Retina (tissue), 1 donor: ENCODE measurements around the gene PPP1R13L.

Experiments
- DNase-seq: peaks from one replicate; pipeline ENCODE4 v3.0.0-alpha.2; 2016

The PPP1R13L gene

GRCh38 chr19:45364696-45365095, 40.2 kb downstream of the PPP1R13L start:
- no peak for DNase-seq

DNA sequence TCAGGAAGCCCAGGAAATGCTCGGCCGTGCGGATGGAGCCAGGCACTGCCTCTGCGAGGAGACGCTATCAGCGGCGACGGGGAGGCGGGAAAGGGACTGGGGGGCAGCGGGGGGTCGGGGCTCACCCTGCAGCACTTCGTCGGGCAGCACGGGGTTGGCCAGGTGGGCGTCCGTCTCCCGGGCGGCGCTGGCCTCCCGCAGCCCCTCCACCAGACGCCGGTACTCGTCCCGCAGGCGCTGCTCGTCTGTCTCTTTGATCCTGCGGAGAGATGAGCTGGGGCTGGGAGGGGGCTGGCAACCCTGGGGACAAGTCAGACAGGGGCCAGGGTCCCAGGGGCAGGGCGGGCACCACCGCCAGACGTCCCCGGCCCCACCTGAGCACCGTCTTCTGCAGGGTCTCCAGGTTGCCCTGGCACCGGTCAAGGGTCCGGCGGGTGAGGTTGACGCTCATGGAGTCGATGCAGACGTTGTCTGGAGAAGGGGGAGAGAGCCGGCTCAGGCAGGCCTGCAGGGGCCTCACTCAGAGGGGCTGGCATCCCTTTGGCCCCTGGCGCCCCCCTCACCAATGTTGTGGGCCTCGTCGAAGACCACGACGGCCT, 40.9 kb downstream of the PPP1R13L start:
- no peak for DNase-seq

- DNase-seq: no peak
Observed at GRCh38 chr19:45362291-45362690, 42.6 kb downstream of the PPP1R13L start.

GRCh38 chr19:45361608-45362007, 43.3 kb downstream of the PPP1R13L start:
- no peak for DNase-seq

- no peak for DNase-seq
Observed at GRCh38 chr19:45358213-45358792, 46.6 kb downstream of the PPP1R13L start.

DNA sequence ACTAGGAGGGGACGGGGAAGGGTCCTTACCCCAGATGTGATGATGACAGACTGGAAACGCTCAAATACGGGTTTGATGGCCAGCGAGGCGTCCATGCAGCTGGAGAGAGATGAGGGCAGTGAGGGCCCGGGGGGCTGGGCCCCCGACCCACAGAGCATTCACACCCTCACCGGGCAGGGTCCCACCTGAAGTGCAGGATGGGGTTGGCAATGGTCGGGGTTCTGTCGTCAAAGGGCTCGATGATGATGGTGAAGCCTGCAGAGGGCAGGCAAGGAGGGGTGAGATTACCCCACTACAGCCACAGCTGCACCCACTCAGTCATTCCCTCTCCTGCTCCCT, 47.5 kb downstream of the PPP1R13L start:
- DNase-seq: no peak

GRCh38 chr19:45356760-45357444, 48.0 kb downstream of the PPP1R13L start:
- no peak for DNase-seq

- no peak for DNase-seq
Observed at GRCh38 chr19:45355910-45356309, 49.0 kb downstream of the PPP1R13L start.

- DNase-seq: no peak
Observed at GRCh38 chr19:45355402-45355801, 49.5 kb downstream of the PPP1R13L start.

GRCh38 chr19:45354241-45354842, 50.5 kb downstream of the PPP1R13L start:
- DNase-seq: no peak

DNA sequence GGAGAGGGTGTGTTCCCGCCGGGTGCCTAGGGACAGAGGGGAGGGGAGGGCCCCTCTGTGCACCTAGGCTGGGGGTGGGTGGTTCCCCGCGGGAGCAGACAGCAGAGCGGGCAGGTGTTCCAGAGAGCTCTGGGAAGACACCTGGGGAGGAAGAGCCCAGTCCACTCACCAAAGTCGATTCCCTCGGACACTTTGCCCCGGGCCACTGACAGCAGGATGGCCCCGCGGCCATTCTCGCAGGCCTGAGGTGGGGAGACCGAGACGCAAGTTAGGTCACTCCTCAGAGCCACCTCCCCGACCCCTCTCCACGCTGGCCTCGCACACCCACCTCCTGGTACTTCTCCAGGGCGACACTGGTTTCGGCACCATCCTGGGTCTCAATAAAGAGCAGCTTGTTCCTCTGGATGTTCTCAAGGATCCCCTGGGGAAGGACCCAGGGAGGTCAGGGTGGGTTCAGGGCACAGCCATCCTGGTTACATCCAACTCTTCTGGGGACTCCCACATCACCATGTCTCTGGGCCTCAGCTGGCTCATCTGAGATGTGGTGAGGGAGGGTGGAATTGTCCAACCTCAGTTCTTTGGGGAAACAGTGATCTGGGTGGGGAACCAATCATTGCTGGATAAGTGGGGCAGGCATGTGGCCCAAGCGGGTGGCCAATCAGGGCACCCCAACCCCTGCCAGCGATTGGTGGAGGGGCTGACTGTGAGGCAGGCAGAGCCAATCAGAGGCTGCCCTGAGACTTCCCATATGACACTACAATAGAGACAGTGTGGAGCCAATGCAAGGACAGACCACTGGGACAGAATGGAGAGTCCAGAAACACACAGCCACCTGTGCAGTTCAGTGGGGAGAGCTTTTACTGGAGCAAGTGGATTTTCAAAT, 51.7 kb downstream of the PPP1R13L start:
- DNase-seq: no peak

- no peak for DNase-seq
Observed at GRCh38 chr19:45352471-45352870, 52.4 kb downstream of the PPP1R13L start.

DNA sequence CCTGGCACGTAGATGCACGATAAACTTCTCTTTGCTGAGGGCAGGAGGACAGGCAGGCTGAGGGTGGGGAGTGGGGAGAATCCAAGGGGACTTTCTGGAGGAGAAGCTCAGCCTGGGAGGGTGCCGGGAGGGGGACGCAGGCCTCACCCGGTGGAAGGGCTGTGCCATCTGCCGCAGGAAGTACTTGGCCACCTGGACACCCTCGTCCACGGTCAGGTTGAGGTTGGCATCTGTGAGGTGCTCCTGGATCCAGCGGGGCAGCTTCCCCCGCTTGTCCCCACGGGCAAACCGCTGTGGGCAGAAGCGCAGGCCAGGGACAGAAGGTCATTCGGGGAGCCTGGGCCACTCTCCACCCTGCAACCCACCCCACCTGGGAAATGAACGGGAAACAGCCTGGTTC, 52.8 kb downstream of the PPP1R13L start:
- DNase-seq: no peak

DNA sequence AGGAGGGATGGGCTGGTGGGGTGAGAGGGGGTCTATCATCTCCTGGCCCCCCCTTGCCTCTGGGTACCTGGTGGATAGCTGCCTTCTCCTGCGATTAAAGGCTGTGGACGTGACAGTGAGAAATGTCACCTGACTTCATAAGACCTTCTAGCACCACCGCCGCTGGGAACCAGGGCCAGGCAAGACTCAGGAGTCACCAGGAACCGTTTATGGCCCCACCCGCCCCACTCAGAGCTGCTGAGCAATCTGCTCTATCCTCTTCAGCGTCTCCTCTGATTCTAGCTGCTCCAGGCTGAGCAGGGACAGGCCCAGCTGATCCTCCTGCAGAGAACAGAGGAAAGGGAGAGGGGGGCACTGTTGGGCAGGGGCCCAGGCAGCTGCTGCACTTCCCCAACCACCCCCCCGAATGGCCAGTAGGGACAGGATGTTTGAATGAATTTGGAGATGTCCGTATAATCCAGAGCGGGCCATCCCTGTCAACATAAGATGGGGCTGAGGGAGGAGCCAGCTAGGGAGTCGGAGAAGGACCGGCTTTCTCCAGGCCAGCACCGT, 53.4 kb downstream of the PPP1R13L start:
- no peak for DNase-seq

GRCh38 chr19:45350477-45351058, 54.3 kb downstream of the PPP1R13L start:
- DNase-seq: no peak

- no peak for DNase-seq
Observed at GRCh38 chr19:45349430-45349941, 55.4 kb downstream of the PPP1R13L start.

DNA sequence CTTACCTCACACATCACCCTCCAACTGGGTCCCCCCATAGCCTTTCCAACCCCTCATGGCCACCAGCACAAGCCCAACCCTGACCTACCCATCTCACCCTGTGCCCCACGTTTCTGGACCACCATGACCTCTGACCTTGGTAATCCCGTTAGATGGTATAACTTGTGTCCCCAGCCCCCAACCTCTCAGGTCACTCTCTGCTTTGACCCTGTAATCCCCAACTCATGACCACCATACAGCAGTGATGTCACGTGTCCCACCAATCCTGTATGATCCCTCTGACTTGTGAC, 55.8 kb downstream of the PPP1R13L start:
- no peak for DNase-seq

GRCh38 chr19:45348367-45349125, 56.3 kb downstream of the PPP1R13L start:
- no peak for DNase-seq

DNA sequence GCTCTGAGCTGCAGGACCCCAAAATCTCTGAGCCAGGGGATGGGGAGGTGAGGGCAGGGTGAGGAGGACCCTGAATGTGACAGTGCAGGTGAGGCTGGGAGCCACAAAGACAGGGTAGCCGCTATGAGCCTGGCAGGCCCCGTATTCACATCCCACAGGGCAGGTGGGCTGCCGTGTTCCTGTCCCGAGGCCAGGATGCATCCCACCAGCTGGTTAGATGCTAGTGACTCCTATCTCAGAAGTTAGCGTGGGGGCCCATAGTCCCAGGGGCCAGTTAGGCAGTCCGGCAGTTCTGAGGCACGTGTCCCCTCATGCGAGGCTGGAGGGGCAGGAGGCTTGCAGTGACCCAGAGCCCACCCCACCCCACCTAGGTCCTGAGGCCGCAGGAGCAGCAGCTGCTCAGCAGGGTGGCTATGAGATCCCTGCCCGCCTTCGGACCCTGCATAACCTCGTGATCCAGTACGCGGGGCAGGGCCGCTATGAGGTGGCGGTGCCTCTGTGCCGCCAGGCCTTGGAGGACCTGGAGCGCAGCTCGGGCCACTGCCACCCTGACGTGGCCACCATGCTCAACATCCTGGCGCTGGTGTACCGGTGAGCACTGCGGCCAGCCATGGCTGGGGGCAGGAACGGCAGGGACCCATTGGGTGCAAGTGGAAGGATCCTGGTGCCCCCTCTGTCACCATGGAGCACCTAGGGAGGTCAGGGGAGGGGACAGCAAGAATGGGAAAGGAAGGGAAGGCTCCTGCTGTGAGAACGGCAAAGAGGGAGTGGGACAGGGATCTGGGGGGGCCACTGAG, 57.1 kb downstream of the PPP1R13L start:
- DNase-seq: no peak

GRCh38 chr19:45346449-45346848, 58.4 kb downstream of the PPP1R13L start:
- no peak for DNase-seq

DNA sequence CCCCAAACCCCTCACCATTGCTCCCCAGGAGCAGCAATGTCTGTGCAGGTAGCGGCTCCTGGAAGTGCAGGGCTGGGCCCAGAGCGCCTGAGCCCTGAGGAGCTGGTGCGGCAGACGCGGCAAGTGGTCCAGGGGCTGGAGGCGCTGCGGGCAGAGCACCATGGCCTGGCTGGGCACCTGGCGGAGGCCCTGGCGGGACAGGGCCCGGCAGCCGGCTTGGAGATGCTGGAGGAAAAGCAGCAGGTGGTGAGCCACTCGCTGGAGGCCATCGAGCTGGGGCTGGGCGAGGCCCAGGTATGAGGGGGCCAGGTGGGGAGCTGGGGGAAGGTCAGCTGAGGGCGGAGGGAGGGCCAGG, 59.4 kb downstream of the PPP1R13L start:
- DNase-seq: no peak
